Omental fat pad (tissue), 4 donors: Measurements from ENCODE around the gene MTAP. TPM values are rescaled to one million over a fixed set of nuclear protein-coding genes. Genes with fewer than 3 reads are reported as not detected.

Experiments
- ATAC-seq: fragments of 150-250 bp; one replicate; pipeline ENCODE4 v1.9.1; 2016; ENCODE audit warnings: mild to moderate bottlenecking, moderate library complexity; ENCODE audit not compliant: low FRiP score
- DNase-seq: peaks from one replicate; pipeline ENCODE4 v3.0.0-alpha.2; 2019; ENCODE audit warnings: low spot score
- CTCF ChIP-seq, 3 donors: fragments of 450-650 bp; IDR thresholded peaks; one replicate each; pipeline ENCODE4 v1.5.1; 2016 to 2017; ENCODE audit warnings: antibody characterized with exemption in 3 of 3, mild to moderate bottlenecking in 3 of 3, moderate library complexity in 2 of 3
- total RNA-seq, 4 donors: library from RNA; depleted of rRNA; stranded (reverse); fragments of >200 nt; gene quantifications; one replicate each; pipeline ENCODE4 v1.1.0, GENCODE V29; 2016

The MTAP gene
- total RNA-seq, 4 donors from 2014 or later: 22.2 to 27.0 (median 25.4) TPM

GRCh38 chr9:21976334-21976875, 174.0 kb downstream of the MTAP start:
- no peak for TF ChIP-seq CTCF (IDR thresholded peaks at IDR 0.05)
- no peak for ATAC-seq
- no peak for DNase-seq

DNA sequence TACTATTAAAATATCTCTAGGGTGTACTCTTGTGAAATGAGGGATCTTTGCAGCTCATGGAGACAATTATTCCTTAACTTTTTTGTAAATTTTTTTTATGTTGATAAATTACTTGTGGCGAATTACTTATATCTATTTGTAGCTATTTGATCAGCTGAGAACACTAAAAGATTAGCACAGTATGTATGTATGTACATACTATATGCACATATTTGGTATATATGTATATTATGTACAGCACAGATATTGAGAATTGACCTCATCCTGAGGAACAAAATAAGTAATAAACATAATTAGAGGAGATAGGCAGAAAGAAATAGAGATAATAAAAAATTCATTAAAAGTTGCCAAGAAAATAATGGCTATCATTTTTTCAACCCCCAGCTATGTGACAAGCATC, 180.0 kb downstream of the MTAP start:
- DNase-seq (no peak), ATAC-seq (no peak)
- TF ChIP-seq CTCF (IDR thresholded peaks at IDR 0.05): no peak

DNA sequence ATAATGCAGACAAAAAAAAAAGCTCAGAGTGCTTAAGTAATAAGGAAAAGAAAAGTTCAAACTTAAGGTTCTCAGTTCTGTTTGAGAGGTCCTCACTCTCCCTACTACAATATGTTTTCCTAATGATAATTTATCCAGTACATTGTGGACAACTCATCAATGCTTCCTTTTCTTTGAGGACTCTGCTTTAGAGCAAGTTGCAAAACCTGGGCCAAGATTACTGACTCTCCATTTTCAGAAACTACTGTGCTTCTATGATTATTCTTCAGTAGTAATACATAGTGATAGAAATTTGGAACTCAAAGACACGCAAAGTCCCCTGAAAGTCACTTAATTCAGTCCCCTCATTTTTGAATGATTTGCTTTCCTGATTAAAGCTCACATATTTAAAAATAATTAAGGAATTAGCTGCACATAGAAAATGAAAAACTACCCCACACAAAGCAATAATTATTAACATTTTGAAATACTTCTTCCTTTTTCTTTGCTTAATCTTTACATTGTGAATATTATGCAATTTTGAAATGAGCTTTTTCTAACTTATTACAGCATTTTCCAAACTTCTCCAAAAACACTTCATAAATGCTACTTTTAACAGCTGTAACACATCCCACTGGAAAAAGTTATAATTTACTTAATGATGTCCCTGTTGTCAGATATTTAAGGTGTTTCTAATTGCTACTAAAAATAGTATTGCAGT, 180.6 kb downstream of the MTAP start:
- no peak for TF ChIP-seq CTCF (IDR thresholded peaks at IDR 0.05)
- ATAC-seq (no peak), DNase-seq (no peak)

GRCh38 chr9:21983561-21983935, 181.1 kb downstream of the MTAP start:
- ATAC-seq: no peak

DNA sequence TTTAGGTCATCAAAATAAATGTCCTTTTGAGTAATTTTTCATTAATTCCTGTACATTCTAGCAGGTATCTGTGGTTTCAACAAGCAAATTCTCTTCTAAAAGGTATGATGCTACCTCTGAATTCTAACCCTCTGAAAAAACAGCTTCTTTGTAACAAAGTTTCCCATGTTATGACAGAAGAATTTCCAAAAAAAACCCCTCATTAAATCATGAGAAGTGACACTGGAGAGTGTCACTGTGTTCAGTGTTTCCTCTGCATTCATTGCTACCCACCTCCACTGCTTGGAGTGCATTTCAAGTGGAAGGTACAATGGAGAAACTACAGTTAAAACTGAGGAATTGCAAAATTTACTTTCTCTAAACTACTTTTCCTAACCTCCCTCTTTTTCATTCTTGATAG, 181.7 kb downstream of the MTAP start:
- DNase-seq: no peak
- no peak for TF ChIP-seq CTCF (IDR thresholded peaks at IDR 0.05)
- no peak for ATAC-seq

More at GRCh38 chr9:21983561-21983935, 181.1 kb downstream of the MTAP start:
- TF ChIP-seq CTCF (IDR thresholded peaks at IDR 0.05): no peak
- DNase-seq: no peak

- no peak for ATAC-seq
- no peak for DNase-seq
- TF ChIP-seq CTCF (IDR thresholded peaks at IDR 0.05): no peak
Measured at GRCh38 chr9:21985964-21986667, 183.7 kb downstream of the MTAP start.

Other genes starting within 250 kb of the MTAP start
- 1 to 10 TPM in 2 of 4 donors, under 1 TPM in 2; 0.72 to 3.0 (median 1.8) TPM for gene CDKN2A, start 191.8 kb downstream of the MTAP start, total RNA-seq
- gene CDKN2B-AS1, start 192.2 kb downstream of the MTAP start, total RNA-seq: under 1 TPM in 2 of 4 donors, not detected in 2; 0.72 to 0.93 TPM
- 10 to 100 TPM; 17.0 to 84.7 (median 34.9) TPM for gene CDKN2B, start 206.7 kb downstream of the MTAP start, total RNA-seq